GM23338 (cell line): ENCODE data around the gene MTHFSD. TPM values are rescaled to one million over a fixed set of nuclear protein-coding genes. Genes with fewer than 3 reads are reported as not detected.

ENCODE experiments used
- CREB1 ChIP-seq: fragments of 250-450 bp; sonication (Bioruptor Pico); IDR thresholded peaks from 2 replicates; pipeline ENCODE4 v1.5.0; 2020; ENCODE audit warnings: low read depth, mild to moderate bottlenecking, moderate library complexity
- EZH2phosphoT487 ChIP-seq: fragments of 200-600 bp; sonication (generic); IDR thresholded peaks from one replicate; pipeline ENCODE4 v1.8.1; 2018; ENCODE audit warnings: antibody characterized with exemption; ENCODE audit not compliant: unreplicated experiment
- polyA plus RNA-seq: library from polyadenylated mRNA; unstranded; fragments of >200 nt; fragmentation: Nextera tagmentation; extraction: Ambion mirVana; gene quantifications from 2 replicates; pipeline ENCODE4 v1.2.1, GENCODE V29; 2016
- total RNA-seq: library from RNA; depleted of rRNA; stranded (reverse); fragments of >200 nt; shearing (Covaris generic); gene quantifications from 2 replicates; pipeline ENCODE4 v1.2.3, GENCODE V29; 2014
- TF ChIP-seq, protein P1 (sequence below): fragments of 250-450 bp; sonication (Bioruptor Pico); IDR thresholded peaks from 2 replicates; pipeline ENCODE4 v1.5.0; 2020; ENCODE audit warnings: mild to moderate bottlenecking, moderate library complexity
- TF ChIP-seq, protein P2 (sequence below): IDR thresholded peaks from one replicate; pipeline ENCODE4 v1.6.1; 2018; ENCODE audit warnings: antibody characterized with exemption; ENCODE audit not compliant: unreplicated experiment
- TF ChIP-seq, protein P3 (sequence below): IDR thresholded peaks from 2 replicates; pipeline ENCODE4 v1.6.1; 2016; ENCODE audit warnings: antibody characterized with exemption

Gene MTHFSD
- total and polyA plus RNA-seq, 2 experiments from 2014 or later, result 7.2 to 8.1 TPM

DNA sequence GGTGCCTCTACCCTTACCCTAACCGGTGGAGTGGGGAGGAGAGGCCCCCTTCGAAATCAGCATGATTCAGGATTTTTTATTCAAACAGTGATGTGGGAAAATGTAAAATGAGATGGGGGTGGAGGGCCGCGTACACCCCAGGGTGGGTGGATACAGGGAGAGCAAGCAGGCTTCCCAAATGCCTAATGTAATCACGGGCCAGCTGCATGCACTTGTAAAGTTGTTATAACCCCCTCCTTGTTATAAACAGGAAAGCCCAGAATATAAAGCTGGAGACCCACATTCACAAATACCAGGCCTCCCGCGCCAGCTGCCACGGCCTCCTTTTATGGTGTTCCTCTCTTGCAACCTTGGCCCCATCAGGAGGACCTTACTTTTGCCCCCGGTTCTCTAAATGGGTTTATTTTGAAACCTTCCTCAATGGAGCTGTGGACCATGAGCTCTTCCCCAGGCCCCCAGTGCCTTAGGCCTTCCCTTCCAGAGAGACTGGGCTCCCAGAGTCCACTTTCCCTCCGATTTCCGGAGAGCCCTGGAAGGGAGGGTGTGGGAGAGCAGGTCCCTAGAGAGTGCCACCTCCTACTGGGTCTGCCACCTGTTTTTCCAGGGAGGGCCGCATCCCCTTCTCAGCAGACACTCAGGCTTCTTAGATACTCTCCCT is 22.4 kb upstream of the MTHFSD start (continued):
- TF ChIP-seq, protein P1, sequence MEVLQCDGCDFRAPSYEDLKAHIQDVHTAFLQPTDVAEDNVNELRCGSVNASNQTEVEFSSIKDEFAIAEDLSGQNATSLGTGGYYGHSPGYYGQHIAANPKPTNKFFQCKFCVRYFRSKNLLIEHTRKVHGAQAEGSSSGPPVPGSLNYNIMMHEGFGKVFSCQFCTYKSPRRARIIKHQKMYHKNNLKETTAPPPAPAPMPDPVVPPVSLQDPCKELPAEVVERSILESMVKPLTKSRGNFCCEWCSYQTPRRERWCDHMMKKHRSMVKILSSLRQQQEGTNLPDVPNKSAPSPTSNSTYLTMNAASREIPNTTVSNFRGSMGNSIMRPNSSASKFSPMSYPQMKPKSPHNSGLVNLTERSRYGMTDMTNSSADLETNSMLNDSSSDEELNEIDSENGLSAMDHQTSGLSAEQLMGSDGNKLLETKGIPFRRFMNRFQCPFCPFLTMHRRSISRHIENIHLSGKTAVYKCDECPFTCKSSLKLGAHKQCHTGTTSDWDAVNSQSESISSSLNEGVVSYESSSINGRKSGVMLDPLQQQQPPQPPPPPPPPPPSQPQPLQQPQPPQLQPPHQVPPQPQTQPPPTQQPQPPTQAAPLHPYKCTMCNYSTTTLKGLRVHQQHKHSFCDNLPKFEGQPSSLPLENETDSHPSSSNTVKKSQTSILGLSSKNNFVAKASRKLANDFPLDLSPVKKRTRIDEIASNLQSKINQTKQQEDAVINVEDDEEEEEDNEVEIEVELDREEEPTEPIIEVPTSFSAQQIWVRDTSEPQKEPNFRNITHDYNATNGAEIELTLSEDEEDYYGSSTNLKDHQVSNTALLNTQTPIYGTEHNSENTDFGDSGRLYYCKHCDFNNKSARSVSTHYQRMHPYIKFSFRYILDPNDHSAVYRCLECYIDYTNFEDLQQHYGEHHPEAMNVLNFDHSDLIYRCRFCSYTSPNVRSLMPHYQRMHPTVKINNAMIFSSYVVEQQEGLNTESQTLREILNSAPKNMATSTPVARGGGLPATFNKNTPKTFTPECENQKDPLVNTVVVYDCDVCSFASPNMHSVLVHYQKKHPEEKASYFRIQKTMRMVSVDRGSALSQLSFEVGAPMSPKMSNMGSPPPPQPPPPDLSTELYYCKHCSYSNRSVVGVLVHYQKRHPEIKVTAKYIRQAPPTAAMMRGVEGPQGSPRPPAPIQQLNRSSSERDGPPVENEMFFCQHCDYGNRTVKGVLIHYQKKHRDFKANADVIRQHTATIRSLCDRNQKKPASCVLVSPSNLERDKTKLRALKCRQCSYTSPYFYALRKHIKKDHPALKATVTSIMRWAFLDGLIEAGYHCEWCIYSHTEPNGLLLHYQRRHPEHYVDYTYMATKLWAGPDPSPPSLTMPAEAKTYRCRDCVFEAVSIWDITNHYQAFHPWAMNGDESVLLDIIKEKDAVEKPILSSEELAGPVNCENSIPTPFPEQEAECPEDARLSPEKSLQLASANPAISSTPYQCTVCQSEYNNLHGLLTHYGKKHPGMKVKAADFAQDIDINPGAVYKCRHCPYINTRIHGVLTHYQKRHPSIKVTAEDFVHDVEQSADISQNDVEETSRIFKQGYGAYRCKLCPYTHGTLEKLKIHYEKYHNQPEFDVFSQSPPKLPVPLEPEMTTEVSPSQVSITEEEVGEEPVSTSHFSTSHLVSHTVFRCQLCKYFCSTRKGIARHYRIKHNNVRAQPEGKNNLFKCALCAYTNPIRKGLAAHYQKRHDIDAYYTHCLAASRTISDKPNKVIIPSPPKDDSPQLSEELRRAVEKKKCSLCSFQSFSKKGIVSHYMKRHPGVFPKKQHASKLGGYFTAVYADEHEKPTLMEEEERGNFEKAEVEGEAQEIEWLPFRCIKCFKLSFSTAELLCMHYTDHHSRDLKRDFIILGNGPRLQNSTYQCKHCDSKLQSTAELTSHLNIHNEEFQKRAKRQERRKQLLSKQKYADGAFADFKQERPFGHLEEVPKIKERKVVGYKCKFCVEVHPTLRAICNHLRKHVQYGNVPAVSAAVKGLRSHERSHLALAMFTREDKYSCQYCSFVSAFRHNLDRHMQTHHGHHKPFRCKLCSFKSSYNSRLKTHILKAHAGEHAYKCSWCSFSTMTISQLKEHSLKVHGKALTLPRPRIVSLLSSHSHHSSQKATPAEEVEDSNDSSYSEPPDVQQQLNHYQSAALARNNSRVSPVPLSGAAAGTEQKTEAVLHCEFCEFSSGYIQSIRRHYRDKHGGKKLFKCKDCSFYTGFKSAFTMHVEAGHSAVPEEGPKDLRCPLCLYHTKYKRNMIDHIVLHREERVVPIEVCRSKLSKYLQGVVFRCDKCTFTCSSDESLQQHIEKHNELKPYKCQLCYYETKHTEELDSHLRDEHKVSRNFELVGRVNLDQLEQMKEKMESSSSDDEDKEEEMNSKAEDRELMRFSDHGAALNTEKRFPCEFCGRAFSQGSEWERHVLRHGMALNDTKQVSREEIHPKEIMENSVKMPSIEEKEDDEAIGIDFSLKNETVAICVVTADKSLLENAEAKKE, result no peak
- TF ChIP-seq, protein P2, sequence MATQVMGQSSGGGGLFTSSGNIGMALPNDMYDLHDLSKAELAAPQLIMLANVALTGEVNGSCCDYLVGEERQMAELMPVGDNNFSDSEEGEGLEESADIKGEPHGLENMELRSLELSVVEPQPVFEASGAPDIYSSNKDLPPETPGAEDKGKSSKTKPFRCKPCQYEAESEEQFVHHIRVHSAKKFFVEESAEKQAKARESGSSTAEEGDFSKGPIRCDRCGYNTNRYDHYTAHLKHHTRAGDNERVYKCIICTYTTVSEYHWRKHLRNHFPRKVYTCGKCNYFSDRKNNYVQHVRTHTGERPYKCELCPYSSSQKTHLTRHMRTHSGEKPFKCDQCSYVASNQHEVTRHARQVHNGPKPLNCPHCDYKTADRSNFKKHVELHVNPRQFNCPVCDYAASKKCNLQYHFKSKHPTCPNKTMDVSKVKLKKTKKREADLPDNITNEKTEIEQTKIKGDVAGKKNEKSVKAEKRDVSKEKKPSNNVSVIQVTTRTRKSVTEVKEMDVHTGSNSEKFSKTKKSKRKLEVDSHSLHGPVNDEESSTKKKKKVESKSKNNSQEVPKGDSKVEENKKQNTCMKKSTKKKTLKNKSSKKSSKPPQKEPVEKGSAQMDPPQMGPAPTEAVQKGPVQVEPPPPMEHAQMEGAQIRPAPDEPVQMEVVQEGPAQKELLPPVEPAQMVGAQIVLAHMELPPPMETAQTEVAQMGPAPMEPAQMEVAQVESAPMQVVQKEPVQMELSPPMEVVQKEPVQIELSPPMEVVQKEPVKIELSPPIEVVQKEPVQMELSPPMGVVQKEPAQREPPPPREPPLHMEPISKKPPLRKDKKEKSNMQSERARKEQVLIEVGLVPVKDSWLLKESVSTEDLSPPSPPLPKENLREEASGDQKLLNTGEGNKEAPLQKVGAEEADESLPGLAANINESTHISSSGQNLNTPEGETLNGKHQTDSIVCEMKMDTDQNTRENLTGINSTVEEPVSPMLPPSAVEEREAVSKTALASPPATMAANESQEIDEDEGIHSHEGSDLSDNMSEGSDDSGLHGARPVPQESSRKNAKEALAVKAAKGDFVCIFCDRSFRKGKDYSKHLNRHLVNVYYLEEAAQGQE, result no peak
- TF ChIP-seq EZH2phosphoT487, result no peak
- TF ChIP-seq CREB1, result no peak
- TF ChIP-seq, protein P3, sequence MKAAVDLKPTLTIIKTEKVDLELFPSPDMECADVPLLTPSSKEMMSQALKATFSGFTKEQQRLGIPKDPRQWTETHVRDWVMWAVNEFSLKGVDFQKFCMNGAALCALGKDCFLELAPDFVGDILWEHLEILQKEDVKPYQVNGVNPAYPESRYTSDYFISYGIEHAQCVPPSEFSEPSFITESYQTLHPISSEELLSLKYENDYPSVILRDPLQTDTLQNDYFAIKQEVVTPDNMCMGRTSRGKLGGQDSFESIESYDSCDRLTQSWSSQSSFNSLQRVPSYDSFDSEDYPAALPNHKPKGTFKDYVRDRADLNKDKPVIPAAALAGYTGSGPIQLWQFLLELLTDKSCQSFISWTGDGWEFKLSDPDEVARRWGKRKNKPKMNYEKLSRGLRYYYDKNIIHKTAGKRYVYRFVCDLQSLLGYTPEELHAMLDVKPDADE, result no peak
